GM18951 (cell line): ENCODE data around the gene ALOXE3.

Experiments
- POLR2A ChIP-seq: IDR thresholded peaks from 4 replicates; pipeline ENCODE4 v1.6.1; 2011; ENCODE audit warnings: mild to moderate bottlenecking; ENCODE audit not compliant: insufficient read length, insufficient read depth; ENCODE audit errors: extremely low read depth
- in situ Hi-C: fragments of 300-500 bp; cut with MboI; formaldehyde crosslinking; loops from one replicate; pipeline ENCODE4 v1.12.0; 2022; ENCODE audit warnings: low sequenced_read_pairs, mixed read lengths, inconsistent platforms; ENCODE audit not compliant: unreplicated experiment

The ALOXE3 gene

GRCh38 chr17:8150194-8151119 is 32.1 kb upstream of the ALOXE3 start:
- in situ Hi-C loops: no loop called here
- no peak for TF ChIP-seq POLR2A

DNA sequence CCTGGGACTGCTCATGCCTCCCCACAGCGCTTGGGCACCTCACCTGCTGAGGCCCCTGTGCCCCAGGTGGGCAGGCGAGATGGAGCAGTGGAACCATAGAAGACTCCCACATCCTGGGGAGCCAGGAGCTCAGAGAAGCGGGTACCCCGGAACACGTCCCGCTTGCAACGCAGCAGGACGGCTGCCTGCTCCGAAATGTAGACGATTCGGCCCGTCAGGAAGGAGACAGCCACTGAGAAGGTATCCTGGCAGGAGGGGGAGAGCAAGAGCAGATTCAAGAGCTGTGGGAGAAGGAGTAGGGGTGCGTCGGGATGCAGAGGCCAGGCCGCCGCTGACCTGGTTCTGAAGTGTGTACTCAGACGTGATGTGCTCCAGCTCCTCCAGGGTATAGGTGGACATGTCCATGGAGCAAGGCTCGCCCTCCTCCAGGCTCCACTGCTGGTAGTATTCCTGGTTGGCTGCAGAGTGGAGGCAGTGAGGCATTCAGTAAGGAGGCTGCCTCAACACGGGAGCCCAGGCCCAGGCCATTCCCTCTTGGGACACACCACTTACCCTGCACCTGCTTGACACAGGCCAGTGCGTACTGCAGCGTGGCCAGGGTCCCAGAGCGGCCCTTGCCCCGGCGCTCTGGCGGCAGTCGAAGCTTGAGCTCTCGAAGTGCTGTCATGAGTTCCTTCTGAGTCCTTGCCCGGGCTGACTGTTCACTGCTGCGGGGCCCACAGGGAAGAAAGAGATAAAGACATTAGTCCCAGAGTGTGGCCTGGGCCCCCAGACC is 31.3 kb upstream of the ALOXE3 start:
- in situ Hi-C loops: no loop called here
- TF ChIP-seq POLR2A: no peak

DNA sequence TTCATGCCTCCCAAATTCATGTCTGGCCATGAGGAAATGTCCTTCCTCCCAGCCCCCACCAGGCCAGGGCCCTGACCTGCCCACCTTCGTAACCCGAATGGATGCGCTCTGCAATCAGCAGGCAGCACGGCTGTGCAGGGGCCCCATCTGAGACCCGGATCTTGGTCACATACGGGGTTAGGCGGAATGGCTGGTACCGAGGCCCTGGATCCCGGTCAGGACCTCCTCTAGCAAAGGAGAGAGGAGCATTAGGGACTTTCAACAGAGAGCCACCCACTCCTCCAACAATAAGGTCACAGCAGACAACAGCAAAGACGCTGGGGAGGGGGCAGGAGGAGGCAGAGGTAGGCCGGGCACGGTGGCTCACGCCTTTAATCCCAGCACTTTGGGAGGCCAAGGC is 30.2 kb upstream of the ALOXE3 start:
- no peak for TF ChIP-seq POLR2A

DNA sequence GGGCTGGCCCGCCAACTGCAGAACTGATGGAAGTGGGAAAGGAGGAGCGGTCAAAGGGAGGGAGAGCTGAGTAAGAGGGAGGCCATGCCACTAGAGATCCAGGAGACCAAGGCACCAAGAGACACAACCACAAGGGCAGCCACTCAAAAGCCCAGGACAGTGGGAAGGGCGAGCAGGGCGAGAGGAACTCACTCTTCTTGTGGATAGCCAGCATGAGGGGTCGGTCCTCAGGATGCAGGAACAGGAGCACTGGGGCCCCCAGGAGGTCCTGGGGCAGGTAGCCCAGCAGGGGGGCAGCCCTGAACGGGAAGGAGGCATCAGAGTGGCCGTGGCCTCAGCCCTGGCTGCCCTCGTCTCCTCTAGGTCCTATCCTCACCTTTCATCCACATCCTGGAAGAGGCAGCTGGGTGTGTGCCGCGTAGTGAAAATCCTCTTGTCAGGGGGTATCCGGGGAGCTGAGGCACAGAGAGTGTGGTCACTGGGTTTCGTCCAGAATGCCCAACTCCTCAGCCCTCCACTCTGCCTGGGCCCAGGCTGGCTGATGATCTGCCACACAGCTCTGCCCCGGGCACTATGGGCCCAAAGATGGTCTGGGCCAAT is 29.6 kb upstream of the ALOXE3 start:
- TF ChIP-seq POLR2A: no peak
- in situ Hi-C loops: no loop called here

More for the DNA sequence above, 30.2 kb upstream of the ALOXE3 start:
- in situ Hi-C loops: no loop called here

DNA sequence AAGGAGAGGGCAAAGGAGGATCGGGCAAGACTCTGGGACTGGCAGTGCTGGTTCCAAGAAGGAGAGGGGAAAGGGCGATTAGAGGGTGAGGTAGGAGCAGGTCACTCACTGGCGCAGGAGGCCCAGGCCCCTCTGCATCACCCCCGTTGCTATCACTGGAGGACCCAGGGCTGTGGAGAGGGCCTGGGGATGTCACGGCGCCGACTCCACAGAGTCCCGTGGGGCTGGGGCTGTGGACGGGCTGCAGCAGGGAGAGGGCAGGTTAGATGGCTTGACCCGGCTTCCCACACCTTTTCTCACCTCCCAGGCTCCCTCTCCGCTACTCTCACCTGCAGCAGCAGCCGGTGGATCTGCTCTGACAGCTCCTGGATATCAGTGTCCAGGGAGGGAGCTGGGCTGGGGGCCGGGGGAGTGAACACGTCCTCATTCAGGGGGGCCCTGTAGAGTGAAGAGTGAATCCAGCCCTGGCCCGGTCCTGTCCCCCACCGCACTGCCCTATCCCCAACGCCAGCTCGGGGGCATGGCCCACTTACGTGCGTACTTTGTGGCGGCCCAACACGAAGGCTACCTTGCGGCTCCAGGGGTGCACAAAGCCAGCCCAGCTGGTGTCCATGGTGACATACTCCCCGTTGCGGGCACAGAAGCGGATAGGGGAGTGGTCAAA is 29.0 kb upstream of the ALOXE3 start:
- no peak for TF ChIP-seq POLR2A
- in situ Hi-C loops: no loop called here

DNA sequence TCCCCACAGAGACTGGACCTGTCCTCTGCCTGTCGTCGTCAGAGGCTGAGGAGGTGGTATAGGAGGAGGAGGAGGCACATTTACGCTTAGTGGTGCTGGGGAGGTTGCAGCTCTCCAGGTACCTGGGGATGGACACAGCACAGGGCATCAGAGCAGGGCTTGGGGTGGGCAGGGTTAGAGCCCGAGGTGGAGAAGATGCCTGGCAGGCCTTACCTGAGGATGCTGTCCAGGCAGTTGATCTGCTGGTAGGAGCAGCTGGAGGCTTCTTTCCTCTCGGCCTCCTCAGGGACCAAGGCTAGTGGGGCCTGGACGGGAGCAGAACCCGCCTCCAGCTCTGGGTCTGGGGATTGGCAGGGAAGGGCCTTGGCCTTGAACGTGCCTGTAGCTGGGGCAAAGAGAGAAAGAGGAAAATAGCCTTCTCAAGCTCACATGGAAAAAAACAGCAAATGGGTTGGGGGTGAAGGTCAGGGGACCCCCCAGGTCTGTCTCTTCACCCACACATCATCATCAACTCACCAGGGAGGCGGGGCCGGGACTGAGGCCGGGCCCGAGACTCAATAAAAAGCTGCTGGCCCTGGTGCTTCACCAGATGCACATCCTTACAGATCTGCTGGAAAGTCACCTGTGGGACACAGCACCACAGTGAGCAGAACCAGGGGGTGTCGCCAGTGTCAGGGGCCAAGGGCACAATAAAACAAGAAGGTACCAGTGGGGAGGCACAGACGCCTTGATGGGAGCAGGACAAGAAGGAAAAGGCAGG is 28.2 kb upstream of the ALOXE3 start:
- in situ Hi-C loops: no loop called here
- no peak for TF ChIP-seq POLR2A

DNA sequence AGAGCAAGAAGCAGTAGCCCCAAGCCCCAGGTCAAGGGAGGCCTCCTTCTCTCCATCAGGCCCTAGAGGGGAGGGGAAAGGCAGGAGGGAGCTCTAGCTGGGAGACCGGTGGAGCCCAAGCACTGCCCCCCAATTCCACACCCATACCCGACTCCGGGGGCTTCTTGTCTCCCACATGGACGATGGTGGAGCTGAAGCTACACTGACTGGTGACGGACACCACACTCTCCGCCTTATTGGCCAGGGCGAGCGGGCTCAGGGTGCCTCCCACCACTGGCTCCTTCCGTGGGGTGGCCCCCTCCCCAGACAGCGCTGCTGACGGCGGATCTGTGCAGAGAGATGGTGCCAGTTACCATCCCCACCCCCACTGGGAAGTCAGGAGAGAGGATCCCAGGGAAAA is 27.5 kb upstream of the ALOXE3 start:
- in situ Hi-C loops: no loop called here
- TF ChIP-seq POLR2A: no peak

DNA sequence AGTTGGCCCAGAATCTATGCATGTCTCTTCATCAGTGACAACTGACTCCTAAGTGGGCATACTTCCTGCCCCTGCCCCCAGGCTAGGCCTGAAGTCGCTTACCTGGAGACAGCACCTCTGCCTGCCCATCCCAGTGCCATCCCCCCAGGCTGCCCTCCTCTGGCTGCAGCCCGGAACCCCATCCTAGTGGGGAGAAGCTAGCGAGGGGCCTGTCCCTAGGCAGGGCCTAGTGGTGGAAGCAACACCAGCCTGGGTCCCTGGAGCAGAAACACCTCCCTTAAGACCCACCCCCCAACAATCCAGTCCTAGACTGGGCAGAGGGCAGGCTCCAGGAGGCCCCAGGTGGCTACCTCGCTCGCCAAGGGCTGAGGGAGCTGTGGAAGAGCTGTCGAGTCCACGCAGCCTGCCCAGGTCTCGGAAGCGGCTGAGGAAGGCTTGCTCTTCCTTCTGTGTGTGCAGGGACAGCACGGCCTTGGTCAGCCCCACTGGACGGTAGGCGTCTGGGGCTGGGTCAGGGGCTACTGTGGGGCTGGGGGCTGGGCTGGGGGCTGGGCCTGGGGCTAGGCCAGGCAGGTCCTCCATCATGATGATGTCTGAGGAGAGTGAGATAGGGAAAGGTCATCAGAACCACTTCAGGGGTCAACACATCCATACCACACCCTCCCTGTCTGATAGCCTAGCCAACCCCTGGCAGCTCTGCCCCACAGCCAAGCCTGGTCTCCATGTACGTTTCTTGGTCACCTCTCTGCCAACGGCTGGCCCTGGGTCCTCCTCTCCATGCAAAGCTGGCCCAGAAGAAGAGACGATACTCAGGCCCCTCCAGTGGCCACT is 26.3 kb upstream of the ALOXE3 start:
- TF ChIP-seq POLR2A: no peak
- in situ Hi-C loops: no loop called here

DNA sequence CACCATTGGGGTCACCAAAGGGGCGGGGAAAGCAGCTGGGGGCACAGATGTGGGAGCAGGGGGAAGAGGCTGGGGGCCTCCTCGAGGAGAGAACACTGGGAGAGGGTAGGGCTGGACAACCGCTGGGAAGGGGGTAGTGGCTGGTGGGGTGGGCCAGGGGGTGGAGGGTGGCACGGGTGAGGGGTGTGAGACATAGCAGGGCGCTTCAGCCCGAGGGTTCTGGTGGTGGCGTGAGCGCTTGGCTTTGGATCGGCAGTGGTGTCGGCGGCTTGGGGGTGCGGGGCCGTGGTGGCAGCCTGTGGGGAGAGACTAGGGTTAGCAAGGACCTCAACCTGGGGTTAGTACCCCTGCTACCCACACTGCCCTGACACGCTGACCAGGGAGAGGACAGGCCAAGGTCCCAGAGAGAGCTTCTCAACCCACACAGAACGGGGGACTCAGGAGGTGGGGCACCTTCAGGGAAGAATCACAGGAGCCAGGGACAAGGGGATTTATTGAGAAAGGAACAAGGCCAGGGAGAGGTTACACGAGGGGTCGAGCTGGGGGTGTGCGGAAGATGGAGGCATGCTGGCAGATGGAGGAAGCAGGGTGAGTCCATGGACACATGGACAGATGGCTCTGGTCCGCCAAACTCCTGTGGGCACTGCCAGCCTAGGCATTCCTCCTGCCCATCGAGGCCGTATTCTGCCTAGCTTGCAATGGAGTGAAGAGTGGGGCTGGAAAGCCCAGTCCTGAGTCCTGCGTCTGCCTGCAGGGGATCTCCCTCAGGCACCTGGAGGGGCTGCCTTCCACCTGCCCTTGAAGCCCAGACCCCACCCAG is 25.5 kb upstream of the ALOXE3 start:
- in situ Hi-C loops: no loop called here
- no peak for TF ChIP-seq POLR2A

DNA sequence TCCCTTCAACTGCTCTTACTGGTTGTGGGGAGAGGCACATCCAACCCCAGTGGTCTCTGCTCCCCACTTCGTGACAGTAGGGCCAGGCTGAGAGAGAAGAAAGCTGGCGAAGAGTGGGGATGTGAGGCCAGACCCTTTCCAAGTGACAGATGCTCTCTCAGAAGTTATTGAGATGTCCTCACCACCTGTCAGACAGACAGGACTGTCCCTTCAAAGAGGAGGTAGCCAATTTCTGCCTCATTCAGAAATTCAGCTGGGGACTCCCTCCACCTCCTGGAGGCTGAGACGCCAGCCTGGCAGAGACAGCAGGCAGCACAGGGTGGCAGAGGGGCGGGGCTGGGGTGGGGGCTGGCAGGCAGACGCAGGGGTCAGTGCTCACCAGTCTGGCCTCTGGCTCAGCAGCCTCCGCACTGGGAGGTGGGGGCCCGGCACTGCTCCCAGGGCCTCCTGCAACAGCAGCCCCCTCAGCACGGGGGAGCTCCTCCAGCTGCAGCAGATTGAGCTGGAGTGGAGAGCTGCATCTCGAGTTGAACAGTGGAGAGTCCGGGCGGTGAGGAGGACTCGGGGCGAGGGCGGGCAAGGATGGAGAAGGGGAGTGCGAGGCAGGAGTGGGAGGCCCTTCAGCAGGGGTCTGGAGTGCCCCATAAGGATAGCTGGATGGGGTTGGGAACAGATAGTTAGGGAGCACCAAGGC is 24.7 kb upstream of the ALOXE3 start:
- in situ Hi-C loops: no loop called here

GRCh38 chr17:8142158-8142886 is 24.0 kb upstream of the ALOXE3 start:
- in situ Hi-C loops: no loop called here
- TF ChIP-seq POLR2A: no peak

More for the DNA sequence above, 24.7 kb upstream of the ALOXE3 start:
- no peak for TF ChIP-seq POLR2A
